Trophoblast cell (in vitro differentiated cells and primary cell): ENCODE measurements around the gene ICAM5.

Experiments used
- DNase-seq, 2 donors: peaks; one replicate each; pipeline ENCODE4 v3.0.0-alpha.2; 2016
- H2AFZ ChIP-seq: 2 replicates; pipeline ENCODE4 v1.6.1; 2013; ENCODE audit warnings: low read length, moderate library complexity, mild to moderate bottlenecking; ENCODE audit not compliant: insufficient read depth, poor library complexity
- H2AK5ac ChIP-seq: 2 replicates; pipeline ENCODE4 v1.6.1; 2013; ENCODE audit warnings: mild to moderate bottlenecking, low read length
- H2BK120ac ChIP-seq: 2 replicates; pipeline ENCODE4 v1.6.1; 2013; ENCODE audit warnings: low read length, mild to moderate bottlenecking, moderate library complexity; ENCODE audit not compliant: insufficient read depth, poor library complexity
- H2BK12ac ChIP-seq: 2 replicates; pipeline ENCODE4 v1.6.1; 2013; ENCODE audit warnings: mild to moderate bottlenecking, low read length, moderate library complexity
- H2BK5ac ChIP-seq: 2 replicates; pipeline ENCODE4 v1.6.1; 2013; ENCODE audit warnings: low read length, low read depth, moderate library complexity, mild to moderate bottlenecking; ENCODE audit not compliant: poor library complexity
- H3K14ac ChIP-seq: 2 replicates; pipeline ENCODE4 v1.6.1; 2013; ENCODE audit warnings: mild to moderate bottlenecking, low read length
- H3K18ac ChIP-seq: 2 replicates; pipeline ENCODE4 v1.6.1; 2013; ENCODE audit warnings: mild to moderate bottlenecking, low read length
- H3K23ac ChIP-seq: 2 replicates; pipeline ENCODE4 v1.6.1; 2013; ENCODE audit warnings: low read length
- H3K27ac ChIP-seq: 2 replicates; pipeline ENCODE4 v1.5.1; 2013; ENCODE audit warnings: low read depth, mild to moderate bottlenecking, inconsistent platforms, low read length, moderate library complexity
- H3K27me3 ChIP-seq: 2 replicates; pipeline ENCODE4 v1.6.1; 2013; ENCODE audit warnings: inconsistent platforms, mild to moderate bottlenecking, low read length, moderate library complexity; ENCODE audit not compliant: insufficient read depth
- H3K36me3 ChIP-seq, 2 experiments: 1 replicate in 1 of 2; 2 replicates in 1 of 2; pipeline ENCODE4 v1.6.1; 2013; ENCODE audit warnings: low read length in 2 of 2, mild to moderate bottlenecking in 2 of 2, moderate library complexity in 1 of 2; ENCODE audit not compliant: insufficient read depth in 2 of 2, control insufficient read depth in 1 of 2
- H3K4ac ChIP-seq: 2 replicates; pipeline ENCODE4 v1.6.1; 2013; ENCODE audit warnings: low read depth, mild to moderate bottlenecking, low read length, moderate library complexity
- H3K4me1 ChIP-seq, 2 experiments: 1 replicate in 1 of 2; 2 replicates in 1 of 2; pipeline ENCODE4 v1.6.1; 2013; ENCODE audit warnings: low read length in 2 of 2, mild to moderate bottlenecking in 2 of 2, moderate library complexity in 1 of 2; ENCODE audit not compliant: insufficient read depth in 2 of 2, control insufficient read depth in 1 of 2
- H3K4me2 ChIP-seq: 2 replicates; pipeline ENCODE4 v1.6.1; 2013; ENCODE audit warnings: inconsistent platforms, mild to moderate bottlenecking, low read length, moderate library complexity
- H3K4me3 ChIP-seq: 2 replicates; pipeline ENCODE4 v1.5.1; 2013; ENCODE audit warnings: mild to moderate bottlenecking, low read depth, low read length, inconsistent platforms
- H3K79me1 ChIP-seq: one replicate; pipeline ENCODE4 v1.6.1; 2013; ENCODE audit warnings: low read length
- H3K79me2 ChIP-seq: 2 replicates; pipeline ENCODE4 v1.6.1; 2013; ENCODE audit warnings: low read length, mild to moderate bottlenecking; ENCODE audit not compliant: control insufficient read depth, insufficient read depth, poor library complexity
- H3K9ac ChIP-seq: 2 replicates; pipeline ENCODE4 v1.6.1; 2013; ENCODE audit warnings: mild to moderate bottlenecking, low read length
- H3K9me3 ChIP-seq: 2 replicates; pipeline ENCODE4 v1.6.1; 2013; ENCODE audit warnings: low read depth, mild to moderate bottlenecking, control low read depth, inconsistent platforms, low read length; ENCODE audit not compliant: insufficient read depth
- H4K12ac ChIP-seq: 2 replicates; pipeline ENCODE4 v1.6.1; 2013; ENCODE audit warnings: low read depth, mild to moderate bottlenecking, low read length, moderate library complexity
- H4K8ac ChIP-seq: 2 replicates; pipeline ENCODE4 v1.6.1; 2013; ENCODE audit warnings: low read depth, mild to moderate bottlenecking, low read length, moderate library complexity
- H4K91ac ChIP-seq: one replicate; pipeline ENCODE4 v1.6.1; 2013; ENCODE audit warnings: low read depth, mild to moderate bottlenecking, low read length, moderate library complexity
- WGBS: extraction: QIAGEN DNeasy Blood & Tissue Kit; methylation state at CpG from one replicate; pipeline ENCODE4 v1.1.7; 2013; ENCODE audit warnings: missing lambda C conversion rate; ENCODE audit not compliant: insufficient read length, insufficient coverage; ENCODE audit errors: extremely low coverage; 5-methylcytosine and 5-hydroxymethylcytosine counted together

Gene ICAM5

GRCh38 chr19:10245189-10245939, 44.4 kb upstream of the ICAM5 start:
- no peaks in the 10 kb centered on the region for H3K36me3 ChIP-seq
- DNase-seq = peak; percentile 76 to 82
- no peak overlapping the region for H3K9ac ChIP-seq
- H3K23ac ChIP-seq = no peak overlapping the region
- H3K4me2 ChIP-seq = no peak overlapping the region
- H3K4ac ChIP-seq = no peak overlapping the region
- H2BK120ac ChIP-seq = no peak overlapping the region
- no peak overlapping the region for H3K27ac ChIP-seq
- H3K79me2 ChIP-seq = no peaks in the 10 kb centered on the region
- H2AFZ ChIP-seq = no peak overlapping the region
- H3K18ac ChIP-seq = no peak overlapping the region
- H3K4me1 ChIP-seq = peaks cover 5 to 13% of the 10 kb centered on the region in 2 experiments
- peak overlapping the region; percentile 59 for H2BK5ac ChIP-seq
- no peaks in the 10 kb centered on the region for H3K27me3 ChIP-seq
- no peak overlapping the region for H3K4me3 ChIP-seq
- WGBS = 100% methylated on average over 1 of the region's 9 CpGs
- H3K14ac ChIP-seq = no peak overlapping the region
- no peak overlapping the region for H4K12ac ChIP-seq
- H2AK5ac ChIP-seq = peak overlapping the region; percentile 80
- no peak overlapping the region for H4K91ac ChIP-seq
- peak overlapping the region; percentile 57 for H4K8ac ChIP-seq
- peak overlapping the region; percentile 81 for H2BK12ac ChIP-seq
- no peaks in the 10 kb centered on the region for H3K79me1 ChIP-seq
- no peaks in the 10 kb centered on the region for H3K9me3 ChIP-seq

GRCh38 chr19:10246511-10246910, 43.2 kb upstream of the ICAM5 start:
- H3K79me2 ChIP-seq = no peaks in the 10 kb centered on the region
- H4K8ac ChIP-seq = no peak overlapping the region
- whole genome bisulfite sequencing = no CpG with 5 or more reads among the region's 6 CpGs

GRCh38 chr19:10251792-10252694, 37.7 kb upstream of the ICAM5 start, which contains the start of gene MRPL4:
Gene MRPL4, plus strand, starts transcription at chr19:10252214. Its CDS starts 40 bp downstream, at chr19:10252254.
- peaks cover 14 to 22% of the 10 kb centered on the region in 2 experiments for H3K36me3 ChIP-seq
- peak within 1 kb of the TSS; percentile 37 for H2BK5ac ChIP-seq
- H3K4ac ChIP-seq = peak within 1 kb of the TSS; percentile 77
- no CpG with 5 or more reads among the region's 77 CpGs for WGBS
- peaks cover 3% of the 10 kb centered on the region for H3K79me2 ChIP-seq
- peak within 1 kb of the TSS; percentile 90 for H3K4me2 ChIP-seq
- H3K18ac ChIP-seq = peak within 1 kb of the TSS; percentile 47
- H3K27me3 ChIP-seq = no peaks in the 10 kb centered on the region
- H3K4me1 ChIP-seq = peaks cover 0 to 3% of the 10 kb centered on the region in 2 experiments
- DNase-seq = peak; percentile 98 to 99
- H3K79me1 ChIP-seq = peaks cover 7% of the 10 kb centered on the region
- peak within 1 kb of the TSS; percentile 72 for H4K91ac ChIP-seq
- H3K23ac ChIP-seq = no peak within 1 kb of the TSS
- peak within 1 kb of the TSS; percentile 84 for H4K8ac ChIP-seq
- peak within 1 kb of the TSS; percentile 95 for H3K4me3 ChIP-seq
- H4K12ac ChIP-seq = peak within 1 kb of the TSS; percentile 85
- H2BK12ac ChIP-seq = no peak within 1 kb of the TSS
- H2BK120ac ChIP-seq = peak within 1 kb of the TSS; percentile 37
- peak within 1 kb of the TSS; percentile 54 for H3K14ac ChIP-seq
- no peaks in the 10 kb centered on the region for H3K9me3 ChIP-seq
- H2AK5ac ChIP-seq = no peak within 1 kb of the TSS
- peak within 1 kb of the TSS; percentile 74 for H2AFZ ChIP-seq
- peak within 1 kb of the TSS; percentile 91 for H3K9ac ChIP-seq
- no peak within 1 kb of the TSS for H3K27ac ChIP-seq

More at GRCh38 chr19:10246511-10246910, 43.2 kb upstream of the ICAM5 start:
- no peak overlapping the region for H3K18ac ChIP-seq
- H3K36me3 ChIP-seq = no peaks in the 10 kb centered on the region
- H3K4me2 ChIP-seq = no peak overlapping the region
- H3K79me1 ChIP-seq = no peaks in the 10 kb centered on the region
- H3K27ac ChIP-seq = no peak overlapping the region
- no peak overlapping the region for H2BK12ac ChIP-seq
- no peak for DNase-seq
- no peak overlapping the region for H4K91ac ChIP-seq
- H2AK5ac ChIP-seq = no peak overlapping the region
- no peak overlapping the region for H4K12ac ChIP-seq
- no peak overlapping the region for H3K9ac ChIP-seq
- no peak overlapping the region for H3K4me3 ChIP-seq
- no peak overlapping the region for H3K4ac ChIP-seq
- H3K27me3 ChIP-seq = no peaks in the 10 kb centered on the region
- no peak overlapping the region for H3K23ac ChIP-seq
- no peak overlapping the region for H2AFZ ChIP-seq
- H2BK120ac ChIP-seq = no peak overlapping the region
- peaks cover 5 to 13% of the 10 kb centered on the region in 2 experiments for H3K4me1 ChIP-seq
- H3K9me3 ChIP-seq = no peaks in the 10 kb centered on the region
- no peak overlapping the region for H2BK5ac ChIP-seq
- H3K14ac ChIP-seq = no peak overlapping the region

- H2AFZ ChIP-seq = peak overlapping the region; percentile 74
- no peak overlapping the region for H2BK5ac ChIP-seq
- peak overlapping the region; percentile 49 for H4K12ac ChIP-seq
- H3K4ac ChIP-seq = peak overlapping the region; percentile 77
- H3K4me2 ChIP-seq = peak overlapping the region; percentile 90
- H2AK5ac ChIP-seq = no peak overlapping the region
- peaks cover 3% of the 10 kb centered on the region for H3K79me2 ChIP-seq
- peak overlapping the region; percentile 51 for H3K14ac ChIP-seq
- no peak overlapping the region for H2BK12ac ChIP-seq
- H3K9me3 ChIP-seq = no peaks in the 10 kb centered on the region
- no CpG with 5 or more reads among the region's 8 CpGs for WGBS
- no peak overlapping the region for H3K23ac ChIP-seq
- peaks cover 7% of the 10 kb centered on the region for H3K79me1 ChIP-seq
- H3K36me3 ChIP-seq = peaks cover 19 to 28% of the 10 kb centered on the region in 2 experiments
- peak overlapping the region; percentile 83 for H3K9ac ChIP-seq
- no peaks in the 10 kb centered on the region for H3K27me3 ChIP-seq
- H4K91ac ChIP-seq = peak overlapping the region; percentile 72
- H3K18ac ChIP-seq = peak overlapping the region; percentile 47
- peak overlapping the region; percentile 70 for H4K8ac ChIP-seq
- H2BK120ac ChIP-seq = no peak overlapping the region
- H3K4me3 ChIP-seq = peak overlapping the region; percentile 95
- H3K27ac ChIP-seq = no peak overlapping the region
- DNase-seq = no peak
- peaks cover 0 to 3% of the 10 kb centered on the region in 2 experiments for H3K4me1 ChIP-seq
Observed at GRCh38 chr19:10252707-10253106, 37.0 kb upstream of the ICAM5 start.
